ENCODE results near the gene MSI2.

- no peak for TF ChIP-seq EZH2phosphoT487 (conservative IDR thresholded peaks at IDR 0.05; ENCODE audit: low read length)
- TF ChIP-seq CTCF (IDR thresholded peaks at IDR 0.05; ENCODE audit: insufficient read depth, low read length, poor library complexity, severe bottlenecking): no peak
Measured at GRCh38 chr17:57459286-57459915, 203.1 kb downstream of the MSI2 start.

Measured in SU-DHL-6 (cell line).